Fibroblast of pulmonary artery (primary cell): ENCODE results near the gene SLC13A1.

Experiments
- DNase-seq: peaks from one replicate; pipeline ENCODE4 v3.0.0-alpha.2; 2010; ENCODE audit warnings: low read depth
- H3K4me3 ChIP-seq: replicated peaks from 2 replicates; pipeline ENCODE4 v1.5.1; 2011; ENCODE audit warnings: low read depth, mild to moderate bottlenecking, control low read depth, low read length, moderate library complexity
- TF ChIP-seq, protein P1 (sequence below): IDR thresholded peaks from 2 replicates; pipeline ENCODE4 v1.5.1; 2011; ENCODE audit warnings: mild to moderate bottlenecking, control low read depth, low read length, inconsistent platforms; ENCODE audit errors: missing control alignments

SLC13A1 gene

GRCh38 chr7:123193235-123193634 is 6.5 kb downstream of the SLC13A1 start:
- H3K4me3 ChIP-seq: no peak overlapping the region
- TF ChIP-seq, protein P1, sequence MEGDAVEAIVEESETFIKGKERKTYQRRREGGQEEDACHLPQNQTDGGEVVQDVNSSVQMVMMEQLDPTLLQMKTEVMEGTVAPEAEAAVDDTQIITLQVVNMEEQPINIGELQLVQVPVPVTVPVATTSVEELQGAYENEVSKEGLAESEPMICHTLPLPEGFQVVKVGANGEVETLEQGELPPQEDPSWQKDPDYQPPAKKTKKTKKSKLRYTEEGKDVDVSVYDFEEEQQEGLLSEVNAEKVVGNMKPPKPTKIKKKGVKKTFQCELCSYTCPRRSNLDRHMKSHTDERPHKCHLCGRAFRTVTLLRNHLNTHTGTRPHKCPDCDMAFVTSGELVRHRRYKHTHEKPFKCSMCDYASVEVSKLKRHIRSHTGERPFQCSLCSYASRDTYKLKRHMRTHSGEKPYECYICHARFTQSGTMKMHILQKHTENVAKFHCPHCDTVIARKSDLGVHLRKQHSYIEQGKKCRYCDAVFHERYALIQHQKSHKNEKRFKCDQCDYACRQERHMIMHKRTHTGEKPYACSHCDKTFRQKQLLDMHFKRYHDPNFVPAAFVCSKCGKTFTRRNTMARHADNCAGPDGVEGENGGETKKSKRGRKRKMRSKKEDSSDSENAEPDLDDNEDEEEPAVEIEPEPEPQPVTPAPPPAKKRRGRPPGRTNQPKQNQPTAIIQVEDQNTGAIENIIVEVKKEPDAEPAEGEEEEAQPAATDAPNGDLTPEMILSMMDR: no peak
- DNase-seq: no peak

- TF ChIP-seq, protein P1: no peak
- DNase-seq: no peak
These were observed 8.6 kb downstream of the SLC13A1 start for GRCh38 chr7:123191132-123191531.

DNA sequence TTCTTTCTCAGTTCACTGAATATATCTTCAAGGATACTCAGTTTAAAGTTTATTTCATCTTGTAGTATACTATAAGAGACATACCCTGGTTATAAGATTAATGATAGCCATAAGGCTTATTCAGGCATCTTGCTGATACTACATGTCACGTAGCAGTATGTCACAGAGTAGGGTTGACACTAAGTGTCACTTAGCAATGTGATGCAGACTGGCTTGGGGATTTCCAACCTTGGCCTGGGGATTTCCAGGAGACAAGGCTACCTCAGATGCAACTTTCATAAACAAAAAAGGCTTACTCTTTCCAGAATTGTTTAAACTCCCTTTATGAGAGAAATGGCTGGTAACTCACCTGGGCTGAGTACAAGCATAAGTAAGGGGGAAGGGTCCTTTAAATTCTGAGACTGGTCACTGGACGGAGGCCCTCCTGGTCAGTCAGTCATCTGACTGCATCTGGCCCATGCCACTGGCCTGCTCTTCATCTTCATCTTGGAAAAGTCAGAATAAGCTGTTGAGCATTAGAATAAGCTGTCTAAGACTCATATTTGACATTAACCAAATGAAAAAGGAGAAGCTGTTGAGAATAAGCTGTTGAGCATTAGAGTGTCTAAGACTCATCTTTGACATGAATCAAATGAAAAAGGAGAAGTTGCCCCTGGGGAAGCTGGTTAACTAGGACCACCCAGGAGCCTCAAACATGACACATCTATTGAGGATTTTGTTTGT is 9.5 kb downstream of the SLC13A1 start:
- H3K4me3 ChIP-seq: no peak overlapping the region
- TF ChIP-seq, protein P1: no peak
- no peak for DNase-seq

More at GRCh38 chr7:123191132-123191531, 8.6 kb downstream of the SLC13A1 start:
- no peak overlapping the region for H3K4me3 ChIP-seq

DNA sequence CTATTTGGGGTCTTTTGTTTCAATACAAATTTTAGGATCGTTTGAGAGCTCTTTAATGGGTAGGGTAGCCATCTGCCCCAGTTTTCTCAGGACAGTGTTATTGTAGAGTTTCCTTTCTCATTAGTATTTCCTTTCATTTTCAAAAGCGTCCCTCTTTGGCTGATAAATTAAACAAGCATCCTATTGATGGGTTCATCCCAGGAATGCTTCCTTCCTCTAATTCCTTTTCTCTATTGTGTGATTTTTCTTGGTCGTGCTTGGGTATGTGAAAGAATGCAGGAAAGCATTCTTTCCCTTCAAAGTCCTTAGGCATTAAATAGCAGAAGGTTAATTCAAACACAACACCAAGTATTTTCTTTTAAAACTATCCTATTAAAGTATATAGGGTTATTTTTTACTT is 14.0 kb downstream of the SLC13A1 start:
- DNase-seq: no peak
- H3K4me3 ChIP-seq: no peak overlapping the region
- TF ChIP-seq, protein P1: no peak

DNA sequence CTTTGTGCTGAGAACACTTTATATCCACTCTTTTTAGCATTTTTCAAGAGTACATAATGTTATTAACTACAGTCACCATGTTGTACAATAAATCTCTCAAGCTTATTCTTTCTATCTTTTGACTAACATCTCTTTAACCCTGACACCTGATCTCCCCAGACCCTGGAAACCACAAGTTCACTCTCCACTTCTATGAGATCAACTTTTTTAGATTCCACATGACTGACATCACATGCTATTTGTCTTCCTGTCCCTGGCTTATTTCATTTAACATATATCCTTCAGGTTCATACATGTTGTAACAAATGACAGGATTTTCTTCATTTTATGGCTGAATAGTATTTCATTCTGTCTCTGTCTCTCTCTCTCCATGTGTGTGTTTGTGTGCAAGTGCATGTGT is 15.5 kb downstream of the SLC13A1 start:
- no peak for DNase-seq
- H3K4me3 ChIP-seq: no peak overlapping the region
- TF ChIP-seq, protein P1: no peak

DNA sequence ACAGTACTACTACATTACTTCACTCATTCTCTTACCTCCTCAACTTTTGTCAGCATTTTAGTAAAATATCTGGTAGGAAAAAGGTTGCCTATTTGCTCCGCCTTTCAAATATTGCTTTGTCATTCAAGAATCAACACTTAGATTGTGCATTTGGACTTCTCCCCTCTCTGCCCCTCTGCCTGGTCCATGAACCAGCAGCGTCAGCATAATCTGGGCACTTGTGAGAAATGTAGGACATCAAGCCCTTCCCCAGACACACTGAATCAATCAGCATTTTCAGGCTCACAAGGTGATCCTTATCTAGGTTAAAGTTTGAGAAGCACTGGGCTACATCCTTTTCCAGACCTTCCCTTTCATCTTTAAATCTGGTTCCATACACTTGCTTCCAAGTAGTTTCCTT is 16.3 kb downstream of the SLC13A1 start:
- DNase-seq: no peak
- TF ChIP-seq, protein P1: no peak
- no peak overlapping the region for H3K4me3 ChIP-seq

DNA sequence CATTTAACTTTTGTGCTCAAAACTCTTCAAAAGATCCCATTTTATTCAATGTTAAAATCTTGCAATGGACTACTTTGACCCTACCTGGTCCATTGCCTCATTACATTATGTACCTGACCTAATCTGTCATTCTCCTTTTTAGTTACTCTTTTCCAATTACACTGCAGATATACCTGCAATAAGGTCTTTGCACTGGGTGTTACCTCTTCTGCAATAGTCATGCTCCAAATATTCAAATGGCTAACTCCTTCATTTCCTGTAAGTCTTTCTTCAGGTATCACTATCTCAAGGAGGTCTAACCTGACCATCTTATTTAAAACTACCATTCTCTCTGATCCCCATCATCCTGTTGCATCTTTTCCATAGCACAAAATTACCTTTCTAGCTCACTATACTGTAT is 22.3 kb downstream of the SLC13A1 start:
- no peak for DNase-seq
- TF ChIP-seq, protein P1: no peak

More for the DNA sequence above, 22.3 kb downstream of the SLC13A1 start:
- H3K4me3 ChIP-seq: no peak overlapping the region
